Neural progenitor cell (in vitro differentiated cells): ENCODE results near the gene NKX6-1.

ENCODE experiments used
- CTCF ChIP-seq: fragments of 200-600 bp; sonication (generic); IDR thresholded peaks from 2 replicates; pipeline ENCODE4 v1.5.1; 2017; ENCODE audit warnings: antibody characterized with exemption, mild to moderate bottlenecking
- EZH2 ChIP-seq: fragments of 200-600 bp; sonication (generic); IDR thresholded peaks from 2 replicates; pipeline ENCODE4 v1.6.1; 2017; ENCODE audit warnings: antibody characterized with exemption, mild to moderate bottlenecking, moderate library complexity
- EZH2phosphoT487 ChIP-seq: fragments of 200-600 bp; sonication (generic); IDR thresholded peaks from 2 replicates; pipeline ENCODE4 v1.6.1; 2017; ENCODE audit warnings: antibody characterized with exemption

- TF ChIP-seq CTCF, result no peak
- TF ChIP-seq EZH2phosphoT487, result peak; percentile 87
- TF ChIP-seq EZH2, result peak; percentile 94
Observed at GRCh38 chr4:84481077-84481859, 17.8 kb downstream of the NKX6-1 start.
